Activated T-cell treated with anti-CD3 and anti-CD28 coated beads, Interleukin-2, amount 50 U/mL, for 72 hours (primary cell): ENCODE data around the gene CFAP73. TPM values are rescaled to one million over a fixed set of nuclear protein-coding genes. Genes with fewer than 3 reads are reported as not detected.

Experiments used
- ATAC-seq, 2 donors: fragments of 150-1000 bp; cut with Tn5 transposase; replicated peaks in 1 of 2; 2 replicates each; pipeline ENCODE4 v1.10.0; 2021; ENCODE audit warnings: moderate library complexity in 2 of 2, mild to moderate bottlenecking in 1 of 2
- DNase-seq, 2 donors: peaks; one replicate each; pipeline ENCODE4 v3.0.0; 2021 to 2022; ENCODE audit warnings: mixed read lengths in 1 of 2
- H3K27ac Mint-ChIP-seq: one replicate; pipeline ENCODE4 v1.8.0; 2022; ENCODE audit warnings: mild to moderate bottlenecking, moderate library complexity, mixed read lengths
- H3K27me3 Mint-ChIP-seq: one replicate; pipeline ENCODE4 v1.8.0; 2022; ENCODE audit warnings: low read depth, mixed read lengths
- H3K36me3 Mint-ChIP-seq, 2 donors: one replicate each; pipeline ENCODE4 v1.8.0; 2022; ENCODE audit warnings: mixed read lengths in 2 of 2, mild to moderate bottlenecking in 1 of 2; ENCODE audit not compliant: insufficient read depth in 2 of 2
- H3K4me1 Mint-ChIP-seq: one replicate; pipeline ENCODE4 v1.8.0; 2022; ENCODE audit warnings: low read depth, mixed read lengths
- H3K4me3 Mint-ChIP-seq, 2 donors: one replicate each; pipeline ENCODE4 v1.8.0; 2022; ENCODE audit warnings: mild to moderate bottlenecking in 2 of 2, mixed read lengths in 2 of 2, moderate library complexity in 2 of 2
- H3K9me3 Mint-ChIP-seq, 2 donors: one replicate each; pipeline ENCODE4 v1.8.0; 2022; ENCODE audit warnings: mixed read lengths in 2 of 2
- total RNA-seq, 2 donors: library from RNA; stranded (reverse); gene quantifications; one replicate each; pipeline ENCODE4 v1.2.3, GENCODE V29; 2022

CFAP73 gene
- total RNA-seq = 1 to 10 TPM; 2.0 to 2.1 TPM

DNA sequence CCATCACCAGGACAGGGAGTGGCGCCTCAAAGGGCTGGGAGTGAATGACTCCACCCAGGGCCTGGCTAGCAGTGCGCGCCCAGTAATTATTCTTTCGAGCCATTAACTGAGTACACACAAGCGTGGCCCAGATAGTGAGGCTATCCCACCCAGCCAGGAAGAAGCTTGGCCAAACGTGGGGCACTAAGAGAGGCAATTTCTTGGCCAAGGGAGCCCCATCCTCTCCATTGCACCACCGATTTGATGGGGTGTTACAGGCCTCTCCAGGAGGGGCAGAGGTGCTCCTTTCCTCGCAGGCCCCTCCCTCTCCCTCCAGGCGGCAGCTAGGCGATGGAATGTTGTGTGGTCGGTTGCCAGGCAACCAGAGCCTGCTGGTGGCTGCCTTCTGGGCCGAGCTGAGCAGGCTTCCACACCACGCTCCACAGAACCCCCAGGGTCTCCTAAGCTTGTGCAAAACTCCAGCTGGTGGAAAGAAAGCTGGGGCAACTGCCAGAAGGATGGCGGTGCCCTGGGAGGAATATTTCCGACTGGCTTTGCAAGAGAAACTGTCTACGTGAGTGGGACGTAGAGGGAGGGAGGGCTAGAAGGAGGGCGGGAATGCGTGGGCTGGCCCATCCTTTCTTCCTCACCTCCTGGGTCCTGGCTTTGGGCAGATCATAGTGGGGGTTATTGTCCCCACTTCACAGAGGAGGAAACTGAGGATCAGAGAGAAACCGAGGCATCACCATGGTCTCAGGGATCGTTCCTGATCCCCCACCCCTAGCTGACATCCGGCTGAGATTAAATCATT lies at the start of gene CFAP73:
Gene CFAP73, plus strand, starts transcription at position 364 of the 790 bp plus-strand sequence. Its CDS starts 134 bp downstream, at position 498.
- Mint-ChIP-seq H3K36me3 (peaks cover 0 to 2% of the 10 kb centered on the region in 2 donors), H3K4me1 (peaks cover 20% of the 10 kb centered on the region), H3K9me3 (no peaks in the 10 kb centered on the region), H3K27ac (no peak within 1 kb of the TSS), H3K4me3 (no peak within 1 kb of the TSS), H3K27me3 (peaks cover 17% of the 10 kb centered on the region)
- no peak for ATAC-seq
- no peak for DNase-seq

DNA sequence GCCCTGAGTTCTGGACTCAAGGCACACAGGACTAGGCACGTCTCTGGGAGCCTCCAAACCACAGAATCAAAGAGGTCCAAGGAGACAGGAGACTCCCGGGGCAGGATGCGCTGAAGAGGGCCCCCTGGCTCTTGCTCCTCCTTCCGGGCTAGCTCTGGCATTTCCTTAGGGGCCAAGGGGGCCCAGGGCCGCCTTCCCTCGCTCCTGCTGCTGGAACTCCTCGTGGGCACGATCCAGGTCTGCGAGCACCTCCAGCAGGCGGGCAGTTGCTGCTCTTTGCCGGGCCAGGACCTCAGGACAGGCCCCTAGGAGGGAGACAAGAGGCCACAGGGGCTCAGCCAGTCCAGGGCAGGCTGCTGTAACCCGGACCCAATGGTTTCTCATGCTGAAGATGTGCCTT lies 49.8 kb upstream of the CFAP73 start:
- H3K27me3 Mint-ChIP-seq = no peaks in the 10 kb centered on the region
- no peak overlapping the region for H3K4me3 Mint-ChIP-seq
- peaks cover 22% of the 10 kb centered on the region for H3K4me1 Mint-ChIP-seq
- no peak for DNase-seq
- H3K9me3 Mint-ChIP-seq = no peaks in the 10 kb centered on the region
- H3K27ac Mint-ChIP-seq = no peak overlapping the region
- no peaks in the 10 kb centered on the region for H3K36me3 Mint-ChIP-seq
- ATAC-seq = no peak

DNA sequence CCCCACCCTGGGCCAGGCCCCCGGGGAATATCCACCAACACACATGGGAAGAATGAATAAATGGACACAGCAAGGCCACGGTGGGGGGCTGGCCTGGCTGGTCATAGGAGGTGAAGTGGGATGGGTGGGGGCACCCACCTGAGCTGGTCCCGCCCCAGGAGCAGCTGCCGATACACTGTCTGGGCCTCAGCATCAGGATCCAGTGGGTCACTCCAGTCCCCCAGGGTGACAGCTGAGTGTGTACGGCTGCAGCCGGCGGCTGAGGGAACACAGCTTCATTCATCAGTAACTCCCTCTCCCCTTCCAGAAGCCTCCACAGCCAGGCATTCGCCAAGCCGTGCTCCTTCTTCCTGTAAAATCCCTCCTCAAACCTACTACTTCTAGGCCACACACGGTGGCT lies 47.8 kb upstream of the CFAP73 start:
- ATAC-seq (no peak), DNase-seq (no peak)
- Mint-ChIP-seq H3K27ac (no peak overlapping the region), H3K36me3 (no peaks in the 10 kb centered on the region), H3K4me3 (no peak overlapping the region), H3K9me3 (no peaks in the 10 kb centered on the region), H3K27me3 (no peaks in the 10 kb centered on the region), H3K4me1 (peaks cover 26% of the 10 kb centered on the region)

DNA sequence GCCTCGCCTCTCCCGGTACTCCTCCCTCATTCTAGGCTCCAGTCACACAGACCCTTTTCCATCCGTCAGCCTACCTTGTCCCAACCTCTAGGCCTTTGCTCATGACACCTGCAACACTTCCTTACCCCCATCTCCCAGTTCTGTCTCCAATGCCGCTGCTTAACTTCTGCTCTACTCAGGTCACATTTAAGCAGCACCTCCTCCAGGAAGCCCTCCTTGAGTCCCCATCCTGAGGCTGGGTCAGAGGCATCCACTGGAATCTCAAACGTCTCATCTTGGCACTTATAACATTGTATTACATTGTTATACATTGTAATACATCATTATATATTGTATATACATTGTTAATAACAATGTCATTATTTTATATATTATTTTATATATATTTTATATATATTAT lies 46.7 kb upstream of the CFAP73 start:
- no peak overlapping the region for H3K4me3 Mint-ChIP-seq
- H3K27me3 Mint-ChIP-seq = no peaks in the 10 kb centered on the region
- no peaks in the 10 kb centered on the region for H3K36me3 Mint-ChIP-seq
- H3K4me1 Mint-ChIP-seq = peaks cover 26% of the 10 kb centered on the region
- ATAC-seq = no peak
- no peaks in the 10 kb centered on the region for H3K9me3 Mint-ChIP-seq
- no peak for DNase-seq
- peak overlapping the region; percentile 9 for H3K27ac Mint-ChIP-seq

DNA sequence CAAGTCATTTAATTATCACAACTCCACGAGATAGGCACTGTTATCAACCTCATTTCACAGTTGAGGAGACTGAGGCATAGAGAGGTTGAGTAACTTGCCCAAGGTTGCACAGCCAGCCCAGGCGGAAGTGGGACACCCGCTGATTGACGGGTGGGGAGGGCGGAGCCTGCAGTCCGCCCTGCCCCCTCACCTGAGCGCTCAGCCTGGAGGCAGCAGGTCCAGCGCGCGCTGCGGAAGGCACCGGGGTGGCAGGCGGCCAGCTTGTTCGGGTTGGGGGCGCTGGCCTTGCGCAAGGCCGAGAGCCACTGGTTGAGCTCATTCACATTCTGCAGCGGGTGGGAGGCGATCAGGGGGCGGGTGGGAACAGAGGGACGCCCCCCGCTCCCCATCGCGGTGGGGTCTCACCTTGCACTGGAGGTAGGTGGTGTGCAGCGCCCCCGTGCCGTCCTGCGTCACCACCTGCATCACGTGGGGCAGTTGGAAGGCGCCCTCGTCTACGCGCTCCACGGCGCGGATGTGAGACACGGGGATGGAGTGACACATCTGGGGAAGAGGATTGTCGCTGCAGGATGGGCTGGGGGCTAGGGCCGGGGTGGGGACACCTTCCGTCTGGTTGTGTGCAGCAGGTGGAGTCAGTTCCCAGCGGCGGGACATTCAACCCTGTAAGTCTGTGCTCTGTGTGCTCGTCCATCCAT lies 45.6 kb upstream of the CFAP73 start:
- Mint-ChIP-seq H3K27me3 (no peaks in the 10 kb centered on the region), H3K4me3 (peak overlapping the region; percentile 78 to 81), H3K27ac (no peak overlapping the region), H3K36me3 (no peaks in the 10 kb centered on the region), H3K4me1 (peaks cover 15% of the 10 kb centered on the region), H3K9me3 (no peaks in the 10 kb centered on the region)
- ATAC-seq (peak; percentile 91 to 95), DNase-seq (peak; percentile 69 to 78)

DNA sequence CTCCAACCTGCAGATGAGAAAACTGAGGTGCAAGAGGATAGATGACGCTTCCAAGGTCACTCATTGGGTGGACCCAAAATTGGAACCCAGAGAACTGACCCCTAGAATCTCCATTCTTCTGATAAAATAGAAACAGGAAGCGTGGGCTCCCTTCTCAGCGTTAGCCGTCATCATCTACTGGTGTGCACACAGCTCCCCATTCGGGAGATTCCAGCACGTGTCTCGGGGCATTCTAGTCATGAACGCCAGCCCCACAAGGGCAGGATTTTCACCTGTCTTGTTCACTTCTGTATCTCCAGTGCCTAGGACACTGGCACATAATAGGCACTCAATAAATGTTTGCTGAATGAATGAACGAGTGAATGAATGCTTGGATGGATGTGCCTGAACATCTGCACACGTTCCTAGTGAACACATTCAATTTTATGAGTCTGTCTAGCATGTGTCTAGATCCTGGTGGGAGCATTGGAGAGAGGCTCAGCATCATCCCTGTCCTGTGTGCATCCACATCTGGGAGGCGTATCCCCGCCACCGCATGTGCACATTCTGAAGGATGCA lies 44.5 kb upstream of the CFAP73 start:
- Mint-ChIP-seq H3K27me3 (no peaks in the 10 kb centered on the region), H3K9me3 (no peaks in the 10 kb centered on the region), H3K36me3 (no peaks in the 10 kb centered on the region), H3K27ac (no peak overlapping the region), H3K4me3 (peak overlapping the region; percentile 26 to 29), H3K4me1 (peaks cover 12% of the 10 kb centered on the region)
- ATAC-seq = no peak
- no peak for DNase-seq

DNA sequence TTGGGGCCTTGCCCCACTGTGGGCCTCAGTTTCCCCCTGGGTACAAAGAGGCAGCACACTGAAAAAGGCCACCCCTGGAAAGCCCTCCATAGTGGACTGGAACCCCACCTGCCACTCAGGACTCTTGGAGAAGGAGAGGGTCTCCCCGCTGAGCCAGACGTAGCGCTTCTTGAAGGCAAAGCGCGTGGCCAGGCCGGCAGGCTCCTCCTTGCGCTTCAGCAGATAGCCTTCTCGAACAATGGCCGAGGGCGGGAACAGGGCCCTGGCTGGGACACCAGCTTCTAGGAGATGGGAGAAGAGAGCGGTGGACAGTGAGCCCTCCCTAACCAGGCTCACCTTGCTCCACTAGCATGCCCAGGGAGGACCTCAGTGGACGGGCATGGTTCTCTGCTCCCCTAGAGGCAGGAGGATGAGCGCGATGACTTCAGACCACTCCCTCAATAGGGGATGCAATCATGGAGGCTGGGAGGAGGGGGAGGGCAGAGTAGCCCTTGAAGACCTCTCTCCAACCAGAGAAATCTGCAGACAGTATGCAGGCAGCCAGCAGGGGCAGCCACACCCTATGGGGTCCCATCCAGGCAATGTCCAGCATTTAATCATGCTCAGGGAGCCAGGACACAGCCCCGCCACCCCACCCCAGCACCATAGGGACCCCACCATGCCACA lies 43.8 kb upstream of the CFAP73 start:
- H3K9me3 Mint-ChIP-seq = no peaks in the 10 kb centered on the region
- peaks cover 12% of the 10 kb centered on the region for H3K4me1 Mint-ChIP-seq
- H3K4me3 Mint-ChIP-seq = no peak overlapping the region
- no peaks in the 10 kb centered on the region for H3K27me3 Mint-ChIP-seq
- ATAC-seq (no peak), DNase-seq (no peak)
- no peak overlapping the region for H3K27ac Mint-ChIP-seq
- H3K36me3 Mint-ChIP-seq = no peaks in the 10 kb centered on the region

DNA sequence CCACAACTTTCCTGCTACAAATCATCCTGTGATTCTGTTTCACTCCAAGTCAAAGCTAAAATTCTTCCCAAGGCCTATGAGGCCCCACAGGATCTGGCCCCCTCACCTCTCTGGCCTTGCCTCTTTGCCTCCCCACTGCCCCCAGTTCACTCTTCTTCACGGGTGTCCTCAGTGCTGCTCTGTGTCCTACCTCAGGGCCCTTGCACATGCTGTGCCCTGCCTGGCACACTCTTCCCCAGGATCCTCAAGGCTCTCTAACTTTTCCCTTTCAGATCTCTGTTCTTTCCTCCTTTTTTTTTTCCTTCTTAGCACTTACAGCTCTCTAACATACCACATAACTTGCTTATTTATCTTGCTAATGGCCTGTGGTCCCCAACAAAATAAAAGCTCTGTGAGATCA lies 43.2 kb upstream of the CFAP73 start:
- Mint-ChIP-seq H3K27ac (no peak overlapping the region), H3K4me1 (peaks cover 12% of the 10 kb centered on the region), H3K27me3 (no peaks in the 10 kb centered on the region), H3K4me3 (no peak overlapping the region), H3K36me3 (no peaks in the 10 kb centered on the region), H3K9me3 (no peaks in the 10 kb centered on the region)
- no peak for ATAC-seq
- no peak for DNase-seq

DNA sequence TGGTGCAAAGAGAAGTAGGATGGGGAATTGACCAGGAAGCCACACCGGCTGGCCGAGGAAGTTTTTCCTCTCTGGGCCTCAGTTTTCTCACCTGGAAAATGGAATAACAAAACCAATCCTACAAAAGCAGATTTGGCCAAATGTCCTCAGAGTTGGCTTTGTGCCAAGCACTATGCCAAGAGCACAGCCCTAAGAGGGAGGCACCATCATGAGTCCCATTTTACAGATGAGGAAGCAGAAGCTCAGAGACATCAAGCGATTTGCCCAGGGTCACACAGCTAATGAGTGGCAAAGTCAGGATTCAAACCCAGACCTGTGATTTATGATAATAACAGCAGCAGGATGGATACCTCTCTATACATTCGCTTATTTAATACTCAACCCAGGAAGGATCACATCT lies 41.2 kb upstream of the CFAP73 start:
- DNase-seq = no peak
- Mint-ChIP-seq H3K4me3 (no peak overlapping the region), H3K9me3 (no peaks in the 10 kb centered on the region), H3K36me3 (no peaks in the 10 kb centered on the region), H3K27ac (no peak overlapping the region), H3K4me1 (peaks cover 12% of the 10 kb centered on the region), H3K27me3 (no peaks in the 10 kb centered on the region)
- ATAC-seq = no peak

DNA sequence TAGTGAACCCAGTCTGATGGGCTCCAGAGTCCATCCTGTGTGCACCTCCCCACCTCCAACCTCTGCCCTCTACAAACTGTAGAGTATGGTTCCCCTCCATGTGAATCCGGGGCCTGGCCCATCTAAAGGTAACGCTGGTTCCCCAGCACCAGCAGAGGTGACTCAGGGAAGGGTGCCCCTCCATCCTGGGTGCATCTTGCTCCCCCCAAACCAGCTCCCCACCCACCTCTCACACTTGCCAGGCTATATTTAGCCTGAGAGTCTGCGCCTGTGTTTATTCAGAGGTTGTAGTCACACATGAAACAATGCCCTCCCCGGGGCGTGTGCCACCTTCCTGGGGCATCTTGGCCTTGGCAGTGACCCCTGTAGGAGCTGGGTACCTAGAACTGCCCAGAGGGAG lies 40.2 kb upstream of the CFAP73 start:
- no peaks in the 10 kb centered on the region for H3K9me3 Mint-ChIP-seq
- peaks cover 3% of the 10 kb centered on the region for H3K4me1 Mint-ChIP-seq
- H3K27me3 Mint-ChIP-seq = no peaks in the 10 kb centered on the region
- H3K36me3 Mint-ChIP-seq = no peaks in the 10 kb centered on the region
- DNase-seq (no peak), ATAC-seq (no peak)
- H3K4me3 Mint-ChIP-seq = no peak overlapping the region
- no peak overlapping the region for H3K27ac Mint-ChIP-seq

DNA sequence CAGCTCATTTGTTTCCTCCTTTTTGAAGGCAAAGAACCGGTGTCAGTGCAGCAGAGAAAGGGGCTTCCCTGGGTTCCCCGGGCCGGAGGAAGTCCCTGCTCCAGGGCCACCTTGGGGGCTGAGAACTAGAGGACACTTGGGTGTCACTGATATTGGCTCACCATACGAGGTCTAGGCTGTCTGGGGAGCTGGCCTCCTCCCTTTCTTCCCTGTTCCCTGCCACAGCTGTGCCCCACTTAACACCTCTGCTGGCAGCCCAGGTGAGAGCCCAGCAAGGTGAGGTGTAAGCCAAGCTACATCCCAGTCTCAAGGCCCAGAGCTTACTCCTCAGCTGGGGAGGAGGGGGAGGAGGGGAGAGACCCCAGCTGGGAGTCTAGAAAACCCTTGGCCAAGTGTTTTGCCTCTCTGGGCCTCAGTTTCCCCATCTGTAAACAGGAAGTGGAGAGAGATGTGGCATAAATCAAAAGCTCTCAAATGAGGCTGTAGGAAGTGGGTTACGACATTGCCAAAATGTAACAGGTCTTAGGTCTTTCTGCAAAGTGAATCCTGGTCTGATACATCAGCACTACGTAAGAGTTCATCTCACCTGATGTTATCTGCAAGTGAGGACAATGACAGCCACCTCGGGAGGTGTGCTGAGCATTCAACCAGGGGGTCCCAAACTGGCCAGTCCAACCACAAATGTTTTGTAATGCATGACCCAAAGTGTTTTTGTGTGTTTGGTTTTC lies 39.5 kb upstream of the CFAP73 start:
- Mint-ChIP-seq H3K36me3 (no peaks in the 10 kb centered on the region), H3K27me3 (no peaks in the 10 kb centered on the region), H3K27ac (no peak overlapping the region), H3K9me3 (no peaks in the 10 kb centered on the region), H3K4me1 (peaks cover 1% of the 10 kb centered on the region), H3K4me3 (no peak overlapping the region)
- no peak for DNase-seq
- ATAC-seq = peak in 1 of 2 donors; percentile 22

DNA sequence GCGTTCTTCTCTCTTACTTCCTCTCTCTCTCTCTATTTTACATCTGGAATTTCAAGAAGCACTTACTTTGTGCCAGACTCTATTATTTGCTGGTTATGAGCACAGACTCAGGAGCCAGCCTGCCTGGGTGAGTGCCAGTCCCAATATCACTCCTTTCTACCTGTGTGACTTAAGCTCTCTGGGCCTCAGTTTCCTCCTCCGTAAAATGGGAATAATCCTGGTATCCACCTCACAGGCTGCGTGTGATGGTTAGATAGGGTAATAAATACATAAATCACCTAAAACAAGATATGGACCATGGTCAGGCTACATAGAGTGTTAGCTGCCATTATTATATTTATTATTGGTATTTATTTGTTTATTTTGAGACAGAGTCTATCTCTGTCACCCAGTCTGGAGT lies 38.3 kb upstream of the CFAP73 start:
- Mint-ChIP-seq H3K36me3 (no peaks in the 10 kb centered on the region), H3K4me3 (no peak overlapping the region), H3K9me3 (no peaks in the 10 kb centered on the region), H3K4me1 (no peaks in the 10 kb centered on the region), H3K27me3 (no peaks in the 10 kb centered on the region), H3K27ac (no peak overlapping the region)
- DNase-seq (no peak), ATAC-seq (no peak)
